DOHH2 (cell line): ENCODE measurements around the gene MGLL.

Experiments
- CTCF ChIP-seq: fragments of 200-600 bp; sonication (generic); IDR thresholded peaks from one replicate; pipeline ENCODE4 v1.5.1; 2014; ENCODE audit warnings: antibody characterized with exemption, mild to moderate bottlenecking, low read depth, low read length; ENCODE audit not compliant: poor library complexity, severe bottlenecking
- EZH2phosphoT487 ChIP-seq: fragments of 200-600 bp; sonication (generic); IDR thresholded peaks from 2 replicates; pipeline ENCODE4 v1.6.1; 2017; ENCODE audit warnings: borderline replicate concordance, mild to moderate bottlenecking, antibody characterized with exemption, low read length, moderate library complexity, mixed read lengths

GRCh38 chr3:127790882-127791183 lies 31.5 kb downstream of the MGLL start:
- TF ChIP-seq CTCF (no peak), EZH2phosphoT487 (no peak)
